HG03354 (cell line): ENCODE results near the gene SPDYE16.
"Not testable (repeated sequence)": the region's sequence is repeated elsewhere in the genome, so short reads cannot be mapped to it uniquely, and the experiment has no call there.

Experiments used
- ATAC-seq: cut with Tn5 transposase; IDR thresholded peaks from one replicate; pipeline ENCODE4 v1.9.1; 2021; ENCODE audit warnings: mild to moderate bottlenecking; ENCODE audit not compliant: unreplicated experiment, poor library complexity, severe bottlenecking

The SPDYE16 gene

GRCh38 chr7:76551992-76552391, 8.9 kb upstream of the SPDYE16 start:
- ATAC-seq = not testable (repeated sequence)

- not testable (repeated sequence) for ATAC-seq
Measured at GRCh38 chr7:76549855-76550248, 6.8 kb upstream of the SPDYE16 start.

DNA sequence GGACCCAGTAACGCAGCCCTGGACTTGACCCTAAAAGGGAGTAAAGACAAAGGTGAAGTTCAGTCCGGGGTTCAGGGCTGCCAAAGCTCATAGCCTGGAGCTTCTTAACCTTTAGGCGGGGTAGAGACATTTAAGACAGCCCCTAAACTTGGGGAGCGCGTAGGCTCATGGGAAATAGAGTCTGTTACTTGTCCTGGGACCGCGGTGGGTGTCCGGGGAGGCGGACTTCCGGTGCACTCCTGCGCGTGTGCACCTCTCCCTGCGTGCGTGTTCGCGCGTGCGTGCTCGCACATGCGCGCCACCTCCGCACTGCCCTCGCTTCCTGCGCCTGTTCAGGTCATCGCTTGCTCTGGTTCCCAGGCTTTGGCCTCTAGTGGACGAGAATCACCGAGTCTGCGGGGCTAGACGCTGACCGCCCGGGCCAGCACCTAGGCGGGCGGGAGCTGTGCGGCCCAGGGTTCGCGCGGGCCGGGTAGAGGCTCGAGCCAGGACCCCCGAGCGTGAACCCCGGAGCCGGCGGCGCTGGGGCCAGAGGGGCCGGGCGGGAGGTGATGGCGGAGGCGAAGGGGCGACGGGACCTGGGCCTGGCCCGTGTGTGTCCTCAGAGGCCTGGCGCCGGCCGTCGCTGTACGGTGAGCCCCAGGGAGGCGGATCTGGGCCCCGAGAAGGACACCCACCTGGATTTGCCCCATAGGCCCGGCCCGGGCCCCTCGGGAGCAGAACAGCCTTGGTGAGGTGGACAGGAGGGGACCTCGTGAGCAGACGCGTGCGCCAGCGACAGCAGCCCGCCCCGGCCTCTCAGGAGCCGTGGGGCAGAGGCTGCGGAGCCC, 6.1 kb upstream of the SPDYE16 start:
- ATAC-seq = peak; percentile 100

DNA sequence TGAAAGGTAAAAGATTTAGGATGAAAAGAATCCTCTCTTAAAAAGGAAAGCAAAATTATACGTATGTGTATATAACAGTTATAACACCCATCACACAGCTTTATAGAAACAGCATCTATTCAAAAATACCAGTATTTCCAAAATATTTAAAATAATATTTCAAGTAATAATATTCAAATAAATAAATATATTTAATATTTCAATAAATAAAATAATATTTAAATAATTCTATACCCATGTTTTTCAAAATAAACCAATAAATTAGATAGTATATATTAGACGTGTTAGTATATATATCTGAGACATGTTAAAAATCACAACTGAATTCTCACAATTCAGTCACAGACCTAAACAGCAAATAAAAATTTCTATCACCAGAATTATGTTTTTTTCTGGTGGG, 11.5 kb downstream of the SPDYE16 start:
- ATAC-seq = not testable (repeated sequence)

- not testable (repeated sequence) for ATAC-seq
Measured at GRCh38 chr7:76526183-76526582, 16.9 kb downstream of the SPDYE16 start.

- ATAC-seq = not testable (repeated sequence)
Measured at GRCh38 chr7:76516932-76517331, 26.2 kb downstream of the SPDYE16 start.

DNA sequence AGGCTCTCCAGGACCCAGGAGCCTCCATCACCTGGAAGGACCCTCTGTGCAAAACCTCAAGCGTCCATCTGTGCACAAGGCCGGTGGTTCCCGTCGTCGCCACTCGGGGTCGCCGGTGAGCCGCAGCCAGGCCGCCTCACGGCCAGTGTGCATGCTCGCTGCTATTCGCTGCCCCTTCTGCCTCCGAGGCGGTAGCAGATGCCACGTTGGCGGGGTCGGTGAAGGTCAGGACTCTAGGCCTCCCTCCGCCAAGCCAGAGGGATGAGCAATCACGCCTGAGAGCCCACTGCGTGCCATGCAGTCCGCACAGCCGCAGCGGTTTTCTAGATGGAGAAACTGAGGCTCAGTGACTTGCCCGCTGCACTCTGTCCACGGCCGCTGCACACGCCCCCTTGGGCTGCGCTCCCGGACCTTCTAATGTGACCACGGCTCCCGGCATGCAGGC, 27.1 kb downstream of the SPDYE16 start:
- ATAC-seq = no peak

- ATAC-seq = no peak
Measured at GRCh38 chr7:76514926-76515771, 27.9 kb downstream of the SPDYE16 start.

GRCh38 chr7:76513817-76514799, 29.0 kb downstream of the SPDYE16 start:
- ATAC-seq = no peak

- ATAC-seq = no peak
Measured at GRCh38 chr7:76512941-76513816, 29.9 kb downstream of the SPDYE16 start.

DNA sequence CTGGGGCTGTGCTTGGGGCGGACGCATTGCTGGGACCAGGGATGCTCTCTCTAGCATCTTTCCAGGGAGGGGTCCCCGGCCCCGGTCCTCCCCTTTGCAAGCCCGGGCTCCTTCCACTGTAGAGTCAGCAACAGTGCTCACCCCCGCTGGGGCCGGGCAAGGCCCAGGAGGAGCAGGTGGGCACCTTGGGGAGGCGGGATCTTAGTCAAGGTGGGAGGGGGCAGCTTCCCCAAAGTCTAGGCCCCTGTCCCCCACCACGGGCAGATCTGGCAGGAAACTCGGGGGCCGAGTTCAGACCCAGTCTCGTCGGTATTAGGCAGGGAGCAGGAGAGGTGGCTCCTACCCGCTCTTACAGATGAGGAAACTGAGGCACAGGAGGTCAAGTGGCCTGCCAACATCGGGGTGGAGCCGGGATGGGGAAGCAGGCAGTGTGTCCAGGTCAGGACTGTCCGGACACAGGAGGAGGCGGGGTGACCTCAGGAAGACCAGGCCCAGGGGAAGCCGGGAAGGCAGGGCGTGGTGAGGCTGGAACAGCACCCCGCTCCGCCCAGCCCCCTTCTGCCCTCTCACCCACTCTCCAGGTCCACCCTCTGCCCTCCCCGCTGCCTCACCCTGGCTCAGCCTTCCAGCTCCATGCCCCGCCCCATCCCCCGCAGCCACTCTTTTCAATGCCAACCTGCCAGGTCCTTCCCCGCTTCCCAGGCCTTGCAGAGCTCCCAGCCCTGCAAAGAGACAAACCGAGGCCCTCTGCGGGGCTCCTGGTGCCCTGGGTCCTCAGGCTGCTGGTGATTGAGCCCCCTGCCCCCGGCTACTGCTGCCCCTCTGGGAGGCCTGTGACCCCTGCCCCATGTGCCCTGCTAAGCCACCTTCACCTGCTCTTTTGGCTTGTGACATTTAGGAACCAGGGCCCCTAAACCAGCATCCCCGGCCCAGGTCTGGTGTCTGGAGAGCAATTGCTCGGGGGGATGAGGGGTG, 30.9 kb downstream of the SPDYE16 start:
- ATAC-seq = not testable (repeated sequence)

GRCh38 chr7:76511200-76511910, 31.7 kb downstream of the SPDYE16 start:
- ATAC-seq = not testable (repeated sequence)

- ATAC-seq = no peak
Measured at GRCh38 chr7:76509931-76510877, 32.9 kb downstream of the SPDYE16 start, which contains the start of gene UPK3B. TSS of gene UPK3B (plus strand) at chr7:76510552. CDS start at chr7:76510653, 101 bp downstream.

- no peak for ATAC-seq
Measured at GRCh38 chr7:76507723-76508406, 35.2 kb downstream of the SPDYE16 start.

GRCh38 chr7:76506643-76507042, 36.5 kb downstream of the SPDYE16 start:
- not testable (repeated sequence) for ATAC-seq
